Ovary (tissue), 3 donors: ENCODE measurements around the gene SEMA4C.

Experiments
- EP300 ChIP-seq: sonication (generic); formaldehyde crosslinking; IDR thresholded peaks from one replicate; pipeline ENCODE4 v1.6.1; 2017; ENCODE audit warnings: antibody characterized with exemption
- POLR2A ChIP-seq: fragments of 450-650 bp; IDR thresholded peaks from one replicate; pipeline ENCODE4 v1.6.1; 2017; ENCODE audit warnings: antibody characterized with exemption, mild to moderate bottlenecking, moderate library complexity
- TF ChIP-seq, protein P1 (sequence below), 3 donors: fragments of 450-650 bp in 2 of 3; fragments of 200-600 bp in 1 of 3; IDR thresholded peaks; one replicate each; pipeline versions ENCODE4 v1.5.1 to v1.8.0; 2016 to 2022; ENCODE audit warnings: antibody characterized with exemption in 3 of 3, mild to moderate bottlenecking in 1 of 3
- donor health status: DM: no; HTN: no; CAD: no.

DNA sequence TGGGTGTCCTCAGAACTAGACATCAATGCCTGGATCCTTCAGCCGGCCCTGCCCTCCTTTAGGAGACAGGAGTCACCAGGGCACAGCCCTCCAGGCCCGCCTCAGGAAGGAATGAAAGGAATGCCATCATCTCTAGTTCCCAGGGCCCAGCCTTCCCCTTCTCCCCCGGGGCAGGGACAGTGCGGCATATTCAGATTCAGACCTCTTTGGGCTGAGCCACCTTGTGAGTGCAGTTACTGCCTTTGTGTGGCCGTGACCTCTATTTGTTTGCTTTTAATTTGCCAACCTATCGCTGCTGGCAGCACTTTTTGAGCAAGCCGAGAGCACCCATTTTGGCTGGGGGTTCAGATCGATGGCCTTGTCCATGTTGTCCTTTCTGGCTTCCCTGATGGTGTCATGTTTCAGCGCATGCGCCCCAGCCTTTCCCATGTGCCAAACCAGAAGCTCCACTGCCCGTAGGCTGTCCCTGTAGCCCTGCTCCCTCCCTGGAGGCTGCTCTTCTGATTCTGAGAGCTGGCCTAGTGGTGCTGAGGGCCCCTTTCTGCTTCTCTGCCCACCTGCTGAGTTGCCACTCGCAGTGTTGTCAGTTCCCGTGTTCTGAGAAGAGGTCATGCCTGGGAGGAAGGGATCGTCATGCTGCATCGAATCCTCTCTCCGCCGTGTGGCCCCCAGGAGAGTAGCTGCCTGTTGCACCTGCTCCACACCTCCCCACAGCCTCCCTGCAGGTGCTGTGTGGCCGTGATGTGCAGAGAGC lies 36.9 kb downstream of the SEMA4C start:
- TF ChIP-seq, protein P1, sequence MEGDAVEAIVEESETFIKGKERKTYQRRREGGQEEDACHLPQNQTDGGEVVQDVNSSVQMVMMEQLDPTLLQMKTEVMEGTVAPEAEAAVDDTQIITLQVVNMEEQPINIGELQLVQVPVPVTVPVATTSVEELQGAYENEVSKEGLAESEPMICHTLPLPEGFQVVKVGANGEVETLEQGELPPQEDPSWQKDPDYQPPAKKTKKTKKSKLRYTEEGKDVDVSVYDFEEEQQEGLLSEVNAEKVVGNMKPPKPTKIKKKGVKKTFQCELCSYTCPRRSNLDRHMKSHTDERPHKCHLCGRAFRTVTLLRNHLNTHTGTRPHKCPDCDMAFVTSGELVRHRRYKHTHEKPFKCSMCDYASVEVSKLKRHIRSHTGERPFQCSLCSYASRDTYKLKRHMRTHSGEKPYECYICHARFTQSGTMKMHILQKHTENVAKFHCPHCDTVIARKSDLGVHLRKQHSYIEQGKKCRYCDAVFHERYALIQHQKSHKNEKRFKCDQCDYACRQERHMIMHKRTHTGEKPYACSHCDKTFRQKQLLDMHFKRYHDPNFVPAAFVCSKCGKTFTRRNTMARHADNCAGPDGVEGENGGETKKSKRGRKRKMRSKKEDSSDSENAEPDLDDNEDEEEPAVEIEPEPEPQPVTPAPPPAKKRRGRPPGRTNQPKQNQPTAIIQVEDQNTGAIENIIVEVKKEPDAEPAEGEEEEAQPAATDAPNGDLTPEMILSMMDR (IDR thresholded peaks at IDR 0.05) = no peak
- TF ChIP-seq POLR2A (no peak), EP300 (no peak)
